Transverse colon (tissue), 4 donors: ENCODE measurements around the gene PGPEP1. TPM values are rescaled to one million over a fixed set of nuclear protein-coding genes. Genes with fewer than 3 reads are reported as not detected.
A peak's percentile ranks its signal among the peaks of the same experiment; 100 is the strongest.

Experiments
- DNase-seq: peaks from one replicate; pipeline ENCODE4 v3.0.0-alpha.2; 2019
- H3K27ac ChIP-seq, 4 donors: fragments of 200-600 bp; sonication (generic); 2 replicates each; pipeline ENCODE4 v1.5.1; 2016 to 2018; ENCODE audit warnings: inconsistent platforms in 4 of 4
- H3K27me3 ChIP-seq: fragments of 200-600 bp; sonication (generic); 2 replicates; pipeline ENCODE4 v1.5.1; 2017; ENCODE audit warnings: inconsistent platforms
- H3K36me3 ChIP-seq, 4 donors: fragments of 200-600 bp; sonication (generic); 2 replicates each; pipeline ENCODE4 v1.5.1; 2017 to 2019; ENCODE audit warnings: inconsistent platforms in 4 of 4
- H3K4me1 ChIP-seq, 4 donors: fragments of 200-600 bp; sonication (generic); 2 replicates each; pipeline ENCODE4 v1.5.1; 2017 to 2020; ENCODE audit warnings: inconsistent platforms in 4 of 4
- H3K4me3 ChIP-seq, 4 donors: fragments of 200-600 bp; sonication (generic); 1 replicate in 1 of 4; 2 replicates in 3 of 4; pipeline versions ENCODE4 v1.5.1 to v1.6.1; 2017 to 2019; ENCODE audit warnings: inconsistent platforms in 4 of 4
- H3K9me3 ChIP-seq, 2 donors: fragments of 200-600 bp; sonication (generic); 2 replicates each; pipeline ENCODE4 v1.5.1; 2017 to 2019; ENCODE audit warnings: inconsistent platforms in 2 of 2
- CTCF ChIP-seq, 5 experiments: fragments of 200-600 bp in 3 of 5; fragments of 450-650 bp in 2 of 5; sonication (generic) in 3 of 5; IDR thresholded peaks; 1 replicate in 2 of 5; 2 replicates in 3 of 5; pipeline ENCODE4 v1.5.1; 2016 to 2017; ENCODE audit warnings: antibody characterized with exemption in 5 of 5, inconsistent platforms in 3 of 5, mild to moderate bottlenecking in 2 of 5, moderate library complexity in 1 of 5
- EP300 ChIP-seq: sonication (generic); formaldehyde crosslinking; IDR thresholded peaks from one replicate; pipeline ENCODE4 v1.6.1; 2017; ENCODE audit warnings: antibody characterized with exemption, low read depth
- POLR2A ChIP-seq: fragments of 450-650 bp; IDR thresholded peaks from one replicate; pipeline ENCODE4 v1.6.1; 2016; ENCODE audit warnings: antibody characterized with exemption, mild to moderate bottlenecking, moderate library complexity
- POLR2AphosphoS5 ChIP-seq, 3 donors: sonication (generic); formaldehyde crosslinking; IDR thresholded peaks; one replicate each; pipeline ENCODE4 v1.6.1; 2016; ENCODE audit warnings: antibody characterized with exemption in 3 of 3
- WGBS, 2 donors: methylation state at CpG; one replicate each; pipeline ENCODE4 v1.1.5; 2018; ENCODE audit warnings: low coverage in 1 of 2; 5-methylcytosine and 5-hydroxymethylcytosine counted together
- in situ Hi-C, 4 donors: fragments of 200-750 bp; cut with MboI; loops; one replicate each; pipeline versions ENCODE4 v1.15.0 to v1.15.1; 2017; ENCODE audit warnings: low sequenced_read_pairs in 3 of 4, low pct_ligation_motif_present in 1 of 4, low pct_unique_long_range_greater_than_20kb in 1 of 4
- intact Hi-C: fragments of 100-400 bp; cut with DNase I; formaldehyde crosslinking; loops from one replicate; pipeline ENCODE4 v1.15.1; 2023; ENCODE audit warnings: low total_unique reads
- total RNA-seq, 4 donors: library from RNA; depleted of rRNA; stranded (reverse); fragments of >200 nt; gene quantifications; one replicate each; pipeline ENCODE4 v1.1.0, GENCODE V29; 2016

Gene PGPEP1
- total RNA-seq, 4 donors from 2014 or later: 59.7 to 110 (median 73.0) TPM

GRCh38 chr19:18329035-18329376 is 11.4 kb upstream of the PGPEP1 start:
- in situ Hi-C loops: loop anchor here in 2 of 4 donors (10.0 to 25.0 kb wide), 2 partner anchors 54 to 117 kb away; partner anchors contain the start of genes IQCN (in 2 of the 2) and RAB3A (in 1 of the 2)

GRCh38 chr19:18330868-18331267 is 9.5 kb upstream of the PGPEP1 start:
- 73 to 85% methylated on average over 5 to 9 of the region's 9 CpGs for WGBS, 2 donors

More at GRCh38 chr19:18329035-18329376, 11.4 kb upstream of the PGPEP1 start:
- TF ChIP-seq CTCF (IDR thresholded peaks at IDR 0.05) (no peak), POLR2AphosphoS5 (IDR thresholded peaks at IDR 0.05) (no peak), POLR2A (no peak), EP300 (no peak)
- WGBS, 2 donors: 33% methylated on average over 6 of the region's 6 CpGs; no CpG with 5 or more reads in 1 of the 2 donors
- H3K9me3 ChIP-seq: no peaks in the 10 kb centered on the region
- no peaks in the 10 kb centered on the region for H3K36me3 ChIP-seq
- no peak for DNase-seq
- no peaks in the 10 kb centered on the region for H3K27me3 ChIP-seq
- H3K4me3 ChIP-seq: peak overlapping the region in 2 of 4 donors; percentile 18 to 34
- H3K27ac ChIP-seq: peak overlapping the region; percentile 74 to 86 (median 80)
- intact Hi-C loops: loop anchor here (5.0 kb wide), 1 partner anchor 52 kb away; no protein-coding TSS in a partner anchor
- peaks cover 10 to 25% (median 13%) of the 10 kb centered on the region in 4 donors for H3K4me1 ChIP-seq

GRCh38 chr19:18332917-18333530 is 7.4 kb upstream of the PGPEP1 start:
- peaks cover 7 to 19% (median 10%) of the 10 kb centered on the region in 4 donors for H3K4me1 ChIP-seq
- no peak overlapping the region for H3K4me3 ChIP-seq
- no peak for TF ChIP-seq POLR2A
- TF ChIP-seq CTCF (IDR thresholded peaks at IDR 0.05): no peak
- no peak for TF ChIP-seq EP300
- no peak for TF ChIP-seq POLR2AphosphoS5 (IDR thresholded peaks at IDR 0.05)
- no peaks in the 10 kb centered on the region for H3K27me3 ChIP-seq
- DNase-seq: no peak
- no peaks in the 10 kb centered on the region for H3K36me3 ChIP-seq
- intact Hi-C loops (no loop called here), in situ Hi-C loops (loop anchor here in 1 of 4 donors (25.0 kb wide), 1 partner anchor 121 kb away; the partner anchor contains the start of gene RAB3A)
- H3K27ac ChIP-seq: no peak overlapping the region
- H3K9me3 ChIP-seq: no peaks in the 10 kb centered on the region
- WGBS, 2 donors: 86 to 91% methylated on average over 5 to 15 of the region's 15 CpGs

More at GRCh38 chr19:18330868-18331267, 9.5 kb upstream of the PGPEP1 start:
- H3K4me1 ChIP-seq: peaks cover 7 to 21% (median 10%) of the 10 kb centered on the region in 4 donors
- no peaks in the 10 kb centered on the region for H3K9me3 ChIP-seq
- H3K27ac ChIP-seq: no peak overlapping the region
- intact Hi-C loops (no loop called here), in situ Hi-C loops (loop anchor here in 1 of 4 donors (25.0 kb wide), 1 partner anchor 119 kb away; the partner anchor contains the start of gene RAB3A)
- no peaks in the 10 kb centered on the region for H3K27me3 ChIP-seq
- H3K4me3 ChIP-seq: no peak overlapping the region
- no peak for TF ChIP-seq CTCF (IDR thresholded peaks at IDR 0.05)
- TF ChIP-seq EP300: no peak
- TF ChIP-seq POLR2A: no peak
- no peak for TF ChIP-seq POLR2AphosphoS5 (IDR thresholded peaks at IDR 0.05)
- no peaks in the 10 kb centered on the region for H3K36me3 ChIP-seq
- no peak for DNase-seq

- no peak overlapping the region for H3K27ac ChIP-seq
- in situ Hi-C loops: loop anchor here in 1 of 4 donors (25.0 kb wide), 1 partner anchor 121 kb away; the partner anchor contains the start of gene RAB3A
- H3K36me3 ChIP-seq: no peaks in the 10 kb centered on the region
- no peak for DNase-seq
- H3K27me3 ChIP-seq: no peaks in the 10 kb centered on the region
- no peaks in the 10 kb centered on the region for H3K9me3 ChIP-seq
- TF ChIP-seq EP300 (no peak), POLR2A (no peak)
- H3K4me3 ChIP-seq: no peak overlapping the region
- 80 to 87% methylated on average over 6 of the region's 6 CpGs for WGBS, 2 donors
- intact Hi-C loops: no loop called here
- H3K4me1 ChIP-seq: peaks cover 7 to 14% (median 8%) of the 10 kb centered on the region in 4 donors
Measured at GRCh38 chr19:18333680-18334079, 6.7 kb upstream of the PGPEP1 start.
